T47D (cell line): ENCODE results near the gene TMEM53.
"Not testable (repeated sequence)": the region's sequence is repeated elsewhere in the genome, so short reads cannot be mapped to it uniquely, and the experiment has no call there.

ENCODE experiments used
- DNase-seq, 2 experiments: peaks; one replicate each; pipeline versions ENCODE4 v3.0.0 to v3.0.0-alpha.2; 2011 to 2012; ENCODE audit warnings: low read depth in 1 of 2, low spot score in 1 of 2
- JUND ChIP-seq: IDR thresholded peaks from 2 replicates; pipeline ENCODE4 v1.6.1; 2012; ENCODE audit warnings: low read depth
- in situ Hi-C: cut with HindIII; loops from 2 replicates; pipeline ENCODE4 v1.10.0; 2016; ENCODE audit warnings: low sequenced_read_pairs, low pct_unique_long_range_greater_than_20kb

TMEM53 gene

GRCh38 chr1:44676484-44677200 lies 2.4 kb upstream of the TMEM53 start:
- in situ Hi-C loops: no loop called here
- TF ChIP-seq JUND: no peak
- DNase-seq: no peak

- DNase-seq: no peak
- no peak for TF ChIP-seq JUND
- in situ Hi-C loops: no loop called here
Observed at GRCh38 chr1:44675186-44675585, 905 bp upstream of the TMEM53 start.

GRCh38 chr1:44673675-44674112 lies 587 bp downstream of the TMEM53 start:
- no peak for DNase-seq
- TF ChIP-seq JUND: no peak
- in situ Hi-C loops: no loop called here

- in situ Hi-C loops: no loop called here
- DNase-seq: no peak
- no peak for TF ChIP-seq JUND
Observed at GRCh38 chr1:44672961-44673674, 1.2 kb downstream of the TMEM53 start.

GRCh38 chr1:44672254-44672955 lies 1.9 kb downstream of the TMEM53 start:
- DNase-seq: peak in 1 of 2 experiments; percentile 7
- in situ Hi-C loops: no loop called here
- TF ChIP-seq JUND: no peak

GRCh38 chr1:44670751-44671640 lies 3.3 kb downstream of the TMEM53 start:
- in situ Hi-C loops: no loop called here
- no peak for TF ChIP-seq JUND
- DNase-seq: no peak

- in situ Hi-C loops: not testable (repeated sequence)
Observed at GRCh38 chr1:44666719-44667118, 7.6 kb downstream of the TMEM53 start.

GRCh38 chr1:44664730-44665370 lies 9.4 kb downstream of the TMEM53 start:
- no peak for DNase-seq
- in situ Hi-C loops: no loop called here
- no peak for TF ChIP-seq JUND

More at GRCh38 chr1:44666719-44667118, 7.6 kb downstream of the TMEM53 start:
- not testable (repeated sequence) for DNase-seq

- TF ChIP-seq JUND: no peak
- in situ Hi-C loops: no loop called here
Observed at GRCh38 chr1:44663417-44663816, 10.9 kb downstream of the TMEM53 start.

GRCh38 chr1:44662683-44663030 lies 11.6 kb downstream of the TMEM53 start:
- DNase-seq: no peak
- in situ Hi-C loops: no loop called here
- no peak for TF ChIP-seq JUND

More at GRCh38 chr1:44663417-44663816, 10.9 kb downstream of the TMEM53 start:
- no peak for DNase-seq

GRCh38 chr1:44661781-44662682 lies 12.2 kb downstream of the TMEM53 start:
- no peak for DNase-seq
- in situ Hi-C loops: no loop called here
- TF ChIP-seq JUND: no peak
